ENCODE data around the gene CCDC102A. TPM values are rescaled to one million over a fixed set of nuclear protein-coding genes. Genes with fewer than 3 reads are reported as not detected.

Gene CCDC102A
- total RNA-seq, 1 donor from 2014 or later = 11.3 TPM

- no peak overlapping the region for H3K4me3 ChIP-seq
- H3K9me3 ChIP-seq = peaks cover 4% of the 10 kb centered on the region
- no peak overlapping the region for H3K27ac ChIP-seq
- no peak for DNase-seq
- no peak for ATAC-seq
- H3K4me1 ChIP-seq = no peaks in the 10 kb centered on the region
- intact Hi-C loops (cut with DNase I) = no loop called here
- no peak for TF ChIP-seq CTCF (IDR thresholded peaks at IDR 0.05)
- H3K27me3 ChIP-seq = no peaks in the 10 kb centered on the region
- no peaks in the 10 kb centered on the region for H3K36me3 ChIP-seq
These were observed 26.5 kb upstream of the CCDC102A start for GRCh38 chr16:57562669-57563486.

GRCh38 chr16:57562066-57562465, 25.7 kb upstream of the CCDC102A start:
- H3K4me3 ChIP-seq = no peak overlapping the region
- H3K36me3 ChIP-seq = no peaks in the 10 kb centered on the region
- no peak for DNase-seq
- H3K9me3 ChIP-seq = peaks cover 4% of the 10 kb centered on the region
- ATAC-seq = no peak
- H3K4me1 ChIP-seq = no peaks in the 10 kb centered on the region
- no peak for TF ChIP-seq CTCF (IDR thresholded peaks at IDR 0.05)
- intact Hi-C loops (cut with DNase I) = no loop called here
- H3K27me3 ChIP-seq = no peaks in the 10 kb centered on the region
- no peak overlapping the region for H3K27ac ChIP-seq

GRCh38 chr16:57559072-57559790, 22.9 kb upstream of the CCDC102A start:
- Histone ChIP-seq H3K27ac (no peak overlapping the region), H3K9me3 (peaks cover 4% of the 10 kb centered on the region), H3K27me3 (no peaks in the 10 kb centered on the region), H3K4me1 (no peaks in the 10 kb centered on the region), H3K36me3 (no peaks in the 10 kb centered on the region), H3K4me3 (no peak overlapping the region)
- intact Hi-C loops (cut with DNase I) = no loop called here
- ATAC-seq (no peak), DNase-seq (no peak)
- no peak for TF ChIP-seq CTCF (IDR thresholded peaks at IDR 0.05)

GRCh38 chr16:57556941-57557541, 20.7 kb upstream of the CCDC102A start:
- no peak overlapping the region for H3K27ac ChIP-seq
- intact Hi-C loops (cut with DNase I) = no loop called here
- TF ChIP-seq CTCF (IDR thresholded peaks at IDR 0.05) = no peak
- no peak overlapping the region for H3K4me3 ChIP-seq
- H3K4me1 ChIP-seq = no peaks in the 10 kb centered on the region
- no peaks in the 10 kb centered on the region for H3K27me3 ChIP-seq
- H3K9me3 ChIP-seq = peaks cover 4% of the 10 kb centered on the region
- ATAC-seq (no peak), DNase-seq (no peak)
- H3K36me3 ChIP-seq = no peaks in the 10 kb centered on the region

- Histone ChIP-seq H3K27me3 (no peaks in the 10 kb centered on the region), H3K9me3 (no peaks in the 10 kb centered on the region), H3K27ac (no peak overlapping the region), H3K4me3 (no peak overlapping the region), H3K4me1 (no peaks in the 10 kb centered on the region), H3K36me3 (no peaks in the 10 kb centered on the region)
- intact Hi-C loops (cut with DNase I) = no loop called here
- no peak for DNase-seq
- no peak for TF ChIP-seq CTCF (IDR thresholded peaks at IDR 0.05)
- ATAC-seq = no peak
These were observed 19.5 kb upstream of the CCDC102A start for GRCh38 chr16:57555831-57556230.

All from upper lobe of right lung (tissue), 1 donor.